ENCODE data around the gene AFF4.

GRCh38 chr5:132873930-132874271 is 89.5 kb downstream of the AFF4 start:
- TF ChIP-seq CTCF (IDR thresholded peaks at IDR 0.05), result no peak
- no peak for TF ChIP-seq POLR2AphosphoS5 (IDR thresholded peaks at IDR 0.05)
- no peak for TF ChIP-seq POLR2A (IDR thresholded peaks at IDR 0.05)
- TF ChIP-seq EP300 (IDR thresholded peaks at IDR 0.05; ENCODE audit: low read depth), result no peak

Measured in transverse colon (tissue), 4 donors.